GM18511 (cell line): ENCODE data around the gene MAP3K9.

Experiments
- ATAC-seq: cut with Tn5 transposase; IDR thresholded peaks from one replicate; pipeline ENCODE4 v1.9.1; 2021; ENCODE audit warnings: mild to moderate bottlenecking, moderate library complexity; ENCODE audit not compliant: unreplicated experiment

The MAP3K9 gene

DNA sequence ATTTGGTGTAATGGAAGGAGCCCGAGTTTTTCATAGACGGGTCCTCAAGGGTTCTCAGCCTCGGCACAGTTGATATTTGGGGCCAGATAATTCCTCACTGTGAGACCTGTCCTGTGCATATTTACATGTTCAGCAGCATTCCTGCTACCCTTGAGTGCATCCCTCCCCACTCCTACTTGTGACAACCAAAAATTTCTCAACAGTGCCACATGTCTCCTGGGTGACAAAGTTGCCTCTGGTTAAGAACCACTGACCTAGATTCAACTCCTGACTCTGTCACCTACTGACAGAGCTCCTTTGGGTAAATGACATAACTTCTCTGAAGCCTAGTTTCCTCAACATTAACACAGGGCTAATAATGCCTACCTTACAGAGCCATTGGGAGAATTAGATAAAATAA lies 107.2 kb downstream of the MAP3K9 start:
- ATAC-seq = no peak

DNA sequence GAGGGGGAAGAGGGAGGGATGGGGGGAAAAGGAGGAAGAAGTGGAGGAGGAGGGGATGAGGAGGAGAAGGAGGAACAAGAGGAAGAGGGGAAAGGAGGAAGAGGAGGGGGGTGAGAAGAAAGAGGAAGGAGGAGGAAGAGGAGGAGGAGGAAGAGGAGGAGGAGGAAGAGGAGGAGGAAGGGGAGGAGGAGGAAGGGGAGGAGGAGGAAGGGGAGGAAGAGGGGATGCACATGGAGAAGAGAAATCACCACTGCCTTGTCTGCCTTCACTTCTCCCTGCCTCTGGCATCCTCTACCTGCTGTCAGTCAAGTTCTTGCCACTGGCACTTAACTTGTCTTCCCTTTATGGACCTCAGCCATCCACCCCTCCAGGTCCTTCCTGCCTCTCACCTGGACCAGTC lies 107.7 kb downstream of the MAP3K9 start:
- ATAC-seq = no peak

DNA sequence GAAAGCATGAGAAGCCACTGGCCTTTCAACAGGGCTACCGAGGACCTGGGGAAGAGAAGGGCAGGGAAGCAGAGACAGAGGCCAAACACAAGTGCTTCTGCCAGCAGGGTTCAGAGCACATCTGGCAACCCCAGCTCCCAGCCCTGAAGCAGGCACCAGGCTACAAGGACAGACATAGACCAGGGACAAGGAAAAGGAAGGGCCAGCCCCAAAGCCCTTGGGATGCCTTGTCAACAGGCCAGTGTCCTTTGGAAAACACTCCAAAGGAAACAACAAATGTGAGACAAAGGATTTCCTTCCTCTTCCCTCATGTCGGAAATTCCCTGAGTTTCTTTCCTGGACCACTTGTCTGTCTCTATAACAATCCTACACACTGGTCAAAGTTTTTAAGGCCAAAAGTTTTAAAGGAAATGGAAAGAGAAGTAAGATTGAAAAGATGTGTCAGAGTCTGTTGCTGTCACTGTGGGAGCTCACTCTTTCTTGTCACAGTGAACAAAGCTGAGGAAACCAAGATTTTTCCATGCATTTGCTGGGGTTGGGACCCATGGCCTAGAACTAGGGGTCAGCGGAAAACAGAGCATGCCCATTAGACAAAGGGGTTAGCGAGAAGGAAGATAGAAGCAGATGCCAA lies 108.2 kb downstream of the MAP3K9 start:
- no peak for ATAC-seq

DNA sequence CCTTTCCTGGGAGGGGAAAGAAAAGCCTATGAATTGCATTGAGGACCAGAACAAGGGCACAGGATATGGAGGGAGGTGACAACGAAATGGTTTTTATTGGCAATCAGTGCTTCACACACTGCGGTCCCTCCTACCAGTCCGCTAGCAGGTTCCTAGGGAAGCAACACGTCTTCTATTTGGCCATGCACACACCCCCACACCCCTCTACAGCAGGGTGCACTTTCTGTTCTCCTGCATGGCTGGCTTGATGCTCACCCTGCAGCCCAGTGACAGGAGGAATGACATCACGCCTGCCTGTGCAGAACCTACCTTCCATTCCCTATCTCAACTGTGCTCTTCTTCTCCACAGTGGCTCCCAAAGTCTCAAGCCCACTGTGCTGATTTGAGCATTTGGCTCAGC lies 109.7 kb downstream of the MAP3K9 start:
- ATAC-seq = no peak

DNA sequence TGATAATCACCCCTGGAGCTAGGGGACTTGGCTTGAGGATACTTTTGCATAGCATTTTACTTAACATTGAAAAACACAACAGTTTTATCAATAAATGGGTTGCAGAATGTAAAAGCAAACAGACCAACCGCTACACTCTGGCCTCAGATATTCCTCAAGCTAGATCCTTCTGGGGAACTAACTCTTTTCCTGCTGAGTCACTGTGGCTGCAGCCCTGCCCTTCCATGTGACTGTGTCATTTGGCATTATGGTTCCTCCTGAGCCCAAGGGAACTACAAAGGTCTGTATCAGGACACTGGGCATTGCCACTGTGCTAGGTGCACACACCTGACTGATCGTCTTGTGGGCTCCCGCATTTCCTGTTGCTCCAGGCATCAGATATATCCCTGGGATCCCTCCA lies 111.0 kb downstream of the MAP3K9 start:
- no peak for ATAC-seq

DNA sequence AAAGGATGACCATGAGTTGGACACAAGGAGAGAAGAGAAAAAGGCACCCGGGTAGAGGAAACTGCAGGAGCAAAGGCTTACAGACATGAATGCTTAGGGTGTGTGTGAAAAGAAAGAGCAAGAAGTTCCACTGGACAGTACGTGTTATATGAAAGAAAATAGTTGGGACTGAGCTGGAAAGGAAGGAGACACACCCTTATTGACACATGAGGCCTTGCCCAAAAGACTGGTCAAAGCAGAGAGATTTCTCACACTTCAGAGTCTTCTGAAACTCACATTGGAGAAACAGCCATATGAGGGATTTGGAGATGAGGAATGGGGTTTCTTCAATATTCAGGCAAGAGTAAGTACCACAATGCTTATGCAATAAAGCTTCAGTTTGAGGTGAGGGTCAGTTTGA lies 111.6 kb downstream of the MAP3K9 start:
- no peak for ATAC-seq

DNA sequence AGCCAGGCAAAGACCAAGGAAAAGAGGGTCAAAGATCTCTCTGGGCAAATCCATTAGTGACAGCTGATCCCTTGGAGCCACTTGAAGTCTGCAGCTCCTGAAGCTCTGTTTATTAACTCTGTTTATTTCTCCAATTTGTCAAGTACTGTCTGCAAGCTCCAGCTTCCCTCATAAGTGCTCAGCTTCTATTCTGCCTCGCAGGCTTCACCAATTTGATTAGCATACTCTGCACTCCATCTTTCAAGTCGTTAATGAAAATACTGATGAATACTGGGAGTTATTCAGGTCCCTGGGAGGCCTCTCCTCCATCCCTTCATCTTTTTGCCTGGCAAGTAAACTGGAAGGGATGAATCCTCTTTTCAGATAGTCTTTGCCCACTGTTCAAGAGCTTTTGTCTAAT lies 113.3 kb downstream of the MAP3K9 start:
- ATAC-seq = no peak

DNA sequence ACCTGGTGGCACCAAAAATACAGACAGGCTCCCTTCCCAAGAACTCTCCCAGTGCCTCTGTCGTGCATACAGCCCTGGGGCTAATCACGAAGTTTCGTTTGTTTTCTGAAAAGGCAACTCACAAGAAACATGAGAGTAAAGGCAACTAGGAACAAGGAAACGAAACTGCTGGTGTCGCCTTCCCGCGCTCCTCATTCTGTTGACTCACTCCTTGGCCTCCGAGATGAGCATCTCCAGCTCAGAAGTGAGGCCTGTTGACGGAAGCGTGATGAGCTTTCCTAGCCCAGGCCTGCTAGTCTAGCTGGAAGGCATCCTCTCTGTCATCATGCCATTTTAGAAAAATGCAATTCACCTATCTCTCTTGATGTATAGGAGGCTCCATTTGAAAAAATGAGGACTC lies 117.1 kb downstream of the MAP3K9 start:
- no peak for ATAC-seq

DNA sequence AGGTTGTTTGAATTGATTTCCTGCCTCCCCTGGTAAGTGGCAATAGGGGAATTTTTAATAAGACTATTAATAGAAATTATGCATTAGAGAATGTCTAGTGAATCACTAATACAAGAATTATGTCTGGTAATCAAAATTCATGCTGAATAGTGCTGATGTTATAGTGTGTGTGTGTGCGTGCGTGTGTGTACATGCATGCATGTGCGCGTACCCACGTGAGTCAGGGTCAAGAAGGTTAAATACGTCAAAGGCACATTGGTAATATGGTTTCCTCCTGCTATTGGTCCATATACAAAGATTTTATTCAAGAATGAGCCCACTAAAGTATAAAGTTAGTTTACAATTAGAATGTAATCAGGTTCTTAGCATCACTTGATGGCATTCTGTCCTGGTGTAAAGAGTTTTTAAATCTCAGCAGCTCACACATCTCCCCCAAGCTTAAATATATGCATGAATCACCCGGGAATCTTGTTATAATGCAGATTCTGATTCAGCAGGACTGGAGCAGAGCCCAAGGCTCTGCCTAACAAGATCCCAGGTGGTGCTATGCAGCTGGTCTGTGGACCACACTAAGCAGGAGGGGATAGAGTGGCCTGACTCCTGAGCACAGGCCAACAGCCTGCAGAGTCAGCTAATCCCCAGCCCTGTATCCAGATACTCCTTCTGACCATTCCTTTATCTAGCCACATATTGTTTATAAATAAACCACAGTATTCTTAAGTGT lies 123.7 kb downstream of the MAP3K9 start:
- no peak for ATAC-seq

DNA sequence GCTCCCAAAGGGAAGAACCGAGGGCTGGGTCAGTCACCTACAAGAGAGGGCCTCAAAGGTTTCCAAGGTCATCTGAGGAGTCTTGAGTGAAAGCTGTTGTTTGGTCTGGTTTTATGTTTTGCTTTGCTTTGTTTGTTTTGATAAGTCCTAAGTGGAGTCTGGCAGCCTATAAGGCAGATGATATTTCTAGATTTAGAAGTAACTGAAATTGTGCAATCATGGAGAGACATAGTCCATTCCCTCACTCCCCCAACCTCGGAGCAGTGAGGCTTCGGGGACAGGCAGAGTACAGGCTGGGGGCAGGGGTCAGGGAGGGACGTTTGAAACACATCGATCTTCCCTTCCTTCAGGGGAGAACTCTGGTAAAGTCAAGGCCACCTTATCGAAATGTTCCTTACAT lies 125.3 kb downstream of the MAP3K9 start:
- ATAC-seq = no peak

DNA sequence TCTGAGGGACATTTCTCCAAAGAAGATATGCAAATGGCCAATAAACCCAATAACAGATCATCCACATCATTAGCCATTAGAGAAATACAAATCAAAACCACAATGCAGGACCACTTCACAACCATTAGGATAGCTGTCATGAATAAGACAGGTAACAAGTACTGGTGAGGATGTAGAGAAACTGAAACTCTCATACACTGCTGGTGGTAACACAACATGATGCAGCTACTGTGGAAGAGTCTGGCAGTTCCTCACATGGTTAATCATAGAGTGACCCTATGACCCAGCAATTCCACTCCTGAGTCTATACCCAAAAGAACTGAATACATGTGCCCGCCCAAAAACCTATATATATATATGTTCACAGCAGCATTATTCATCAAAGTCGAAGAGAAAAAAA lies 128.6 kb downstream of the MAP3K9 start:
- ATAC-seq = no peak

DNA sequence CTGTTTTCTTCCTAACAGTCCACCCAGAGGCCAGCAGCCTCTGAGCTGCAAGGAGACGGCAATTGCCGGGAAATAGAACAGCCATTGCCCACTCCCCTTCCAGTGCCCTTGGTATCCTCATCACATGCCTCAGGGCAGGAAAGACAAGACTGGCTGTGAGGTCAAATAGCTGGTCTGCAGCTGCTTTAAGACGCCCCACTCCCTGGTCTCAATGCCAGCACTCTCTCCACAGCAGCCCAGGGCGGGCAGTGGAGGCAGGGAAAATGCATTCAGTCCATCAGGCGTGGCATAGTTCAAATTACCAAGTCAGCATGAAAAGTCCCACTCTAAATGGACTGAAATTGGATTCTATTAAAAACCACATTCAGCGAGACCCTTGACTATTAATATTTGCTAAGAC lies 132.0 kb downstream of the MAP3K9 start:
- no peak for ATAC-seq
